H54 (cell line): Measurements from ENCODE around the gene TMEM258.

Experiments
- DNase-seq: peaks from one replicate; pipeline ENCODE4 v3.0.0; 2011; ENCODE audit warnings: low spot score, mixed read lengths; ENCODE audit not compliant: insufficient read length
- FAIRE-seq: peaks from 3 replicates; lab custom pipeline; 2011; peaks lifted over from hg19 to GRCh38; lab: Jason Lieb, UNC
- POLR2A ChIP-seq: IDR thresholded peaks from 2 replicates; pipeline ENCODE4 v1.6.1; 2011; ENCODE audit warnings: low read depth, mild to moderate bottlenecking, low read length

The TMEM258 gene

GRCh38 chr11:61830237-61831105, 38.1 kb upstream of the TMEM258 start:
- no peak for FAIRE-seq
- no peak for TF ChIP-seq POLR2A
- no peak for DNase-seq

DNA sequence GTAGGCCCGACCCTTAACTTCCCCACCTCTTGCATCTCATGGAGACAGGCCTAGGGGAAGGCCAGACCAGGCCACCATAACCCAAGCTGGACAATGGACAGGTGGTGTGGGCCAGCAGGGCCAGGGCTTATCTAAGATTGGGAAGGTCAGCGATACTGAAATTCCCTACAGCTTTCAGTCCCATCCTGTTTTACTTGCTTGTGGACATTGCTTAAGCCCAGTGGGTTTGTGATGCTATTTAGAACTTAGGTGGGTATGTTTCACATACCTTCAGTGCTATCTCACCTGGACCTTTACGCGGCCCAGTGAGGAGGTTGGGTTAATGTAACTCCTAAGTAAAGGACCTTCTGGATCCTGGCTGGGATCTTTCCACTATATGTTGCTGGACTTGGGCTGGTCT, 37.4 kb upstream of the TMEM258 start:
- FAIRE-seq (no peak), DNase-seq (no peak)
- no peak for TF ChIP-seq POLR2A

- DNase-seq = no peak
- no peak for FAIRE-seq
- 0 out of 2 replicates have a peak, but pooled peaks have one; percentile 11 for TF ChIP-seq POLR2A
Observed at GRCh38 chr11:61828629-61829407, 36.4 kb upstream of the TMEM258 start.

- DNase-seq (no peak), FAIRE-seq (no peak)
- no peak for TF ChIP-seq POLR2A
Observed at GRCh38 chr11:61828379-61828628, 35.9 kb upstream of the TMEM258 start.

GRCh38 chr11:61827571-61828378, 35.4 kb upstream of the TMEM258 start, which contains the start of gene FADS2:
Gene FADS2 (plus strand): TSS chr11:61828300. CDS start chr11:61828391, 91 bp downstream.
- DNase-seq (no peak), FAIRE-seq (no peak)
- TF ChIP-seq POLR2A = peak; percentile 90

GRCh38 chr11:61826930-61827570, 34.7 kb upstream of the TMEM258 start:
- DNase-seq (no peak), FAIRE-seq (no peak)
- no peak for TF ChIP-seq POLR2A

DNA sequence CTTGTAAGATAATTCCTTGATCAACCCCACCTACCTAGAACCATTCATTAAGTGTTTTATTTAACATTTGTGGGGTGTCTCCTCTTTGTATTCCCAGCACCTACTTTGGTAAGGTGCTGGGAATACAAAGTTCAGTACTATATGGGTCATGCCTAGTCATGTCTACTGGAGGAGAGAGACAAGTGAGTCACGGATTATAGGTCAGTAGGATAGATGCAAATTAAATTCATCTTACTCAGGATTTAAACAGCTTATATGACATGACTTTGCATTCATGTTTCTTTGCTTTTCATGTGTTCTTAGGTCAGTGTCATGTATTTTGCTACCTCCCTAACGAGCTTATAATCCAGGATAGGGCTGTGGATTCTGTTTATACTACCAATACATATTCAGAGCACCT, 27.8 kb upstream of the TMEM258 start:
- FAIRE-seq (peak; percentile 71), DNase-seq (peak; percentile 91)
- no peak for TF ChIP-seq POLR2A

DNA sequence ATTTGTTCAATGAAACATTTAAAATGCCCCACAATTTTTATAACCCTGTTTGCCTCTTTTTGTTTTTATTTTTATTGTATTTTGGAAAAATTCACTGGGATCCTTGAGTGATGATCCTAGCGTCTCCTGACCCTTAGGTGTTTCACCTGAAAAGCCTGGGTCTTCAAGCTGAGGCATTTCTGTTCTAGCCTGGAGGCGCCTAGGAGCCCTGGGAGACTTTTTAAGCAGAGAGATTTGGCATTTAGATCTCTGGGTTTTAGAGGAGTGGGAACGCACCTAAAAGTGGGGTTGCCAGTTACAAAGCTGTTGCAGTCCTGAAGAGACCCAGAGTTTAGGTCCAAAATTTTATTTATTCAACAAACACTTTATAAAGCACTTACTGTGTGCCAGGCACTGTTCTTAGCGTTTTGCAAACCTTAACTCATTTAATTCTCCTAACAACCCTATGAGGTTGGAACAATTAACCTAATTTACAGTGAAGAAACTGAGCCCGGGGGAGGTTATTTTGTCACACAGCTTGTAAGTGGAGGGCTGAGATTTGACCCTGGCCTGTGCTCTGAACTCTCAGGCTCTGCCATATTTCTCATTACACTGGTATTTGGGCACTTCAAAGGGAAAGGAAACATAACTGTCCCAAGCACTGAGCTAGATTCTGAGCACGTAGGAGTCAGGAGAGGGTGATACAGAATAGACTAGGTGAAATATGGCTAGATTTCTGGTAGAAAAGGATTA, 25.2 kb upstream of the TMEM258 start:
- TF ChIP-seq POLR2A = no peak
- no peak for DNase-seq
- no peak for FAIRE-seq

DNA sequence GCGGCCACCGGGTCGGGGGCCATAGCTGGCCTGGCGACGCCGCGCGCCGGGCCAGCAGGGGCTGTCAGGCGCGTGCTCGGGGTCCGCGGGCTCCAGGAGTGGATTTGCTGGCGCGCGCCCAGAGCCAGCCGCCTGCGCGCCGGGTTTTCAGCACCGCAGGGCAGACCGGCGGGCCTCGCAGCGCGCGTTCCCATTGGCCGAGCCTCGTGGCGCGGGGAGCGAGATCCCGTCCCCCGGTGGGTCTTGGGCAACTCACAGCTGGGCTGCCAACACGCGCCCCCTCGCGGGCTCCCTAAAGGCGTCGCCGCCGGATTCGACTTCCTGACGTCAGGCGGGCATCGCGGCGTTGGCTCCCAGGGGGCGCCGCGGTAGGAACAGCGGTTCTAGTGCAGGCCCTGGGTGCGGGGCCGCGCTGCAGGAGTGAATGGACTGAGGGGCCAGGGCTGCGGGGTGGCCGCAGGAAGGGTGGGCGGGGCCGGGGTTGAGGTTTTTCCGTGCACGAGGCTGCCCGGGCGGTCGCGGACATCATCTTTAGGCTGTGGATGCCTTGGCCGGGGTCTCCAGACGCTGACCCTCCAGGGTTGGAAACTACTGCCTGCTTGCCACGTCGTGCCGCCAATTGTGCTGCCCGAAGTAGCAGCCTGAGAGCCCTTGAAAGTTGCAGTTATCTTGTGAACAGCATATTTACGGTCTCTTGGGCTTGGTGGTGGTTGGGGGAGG, 24.5 kb upstream of the TMEM258 start, which contains the start of gene FADS1:
TSS of gene FADS1 (minus strand) at position 268 of the 720 bp plus-strand sequence. CDS start at position 194, 74 bp downstream.
- FAIRE-seq = no peak

DNA sequence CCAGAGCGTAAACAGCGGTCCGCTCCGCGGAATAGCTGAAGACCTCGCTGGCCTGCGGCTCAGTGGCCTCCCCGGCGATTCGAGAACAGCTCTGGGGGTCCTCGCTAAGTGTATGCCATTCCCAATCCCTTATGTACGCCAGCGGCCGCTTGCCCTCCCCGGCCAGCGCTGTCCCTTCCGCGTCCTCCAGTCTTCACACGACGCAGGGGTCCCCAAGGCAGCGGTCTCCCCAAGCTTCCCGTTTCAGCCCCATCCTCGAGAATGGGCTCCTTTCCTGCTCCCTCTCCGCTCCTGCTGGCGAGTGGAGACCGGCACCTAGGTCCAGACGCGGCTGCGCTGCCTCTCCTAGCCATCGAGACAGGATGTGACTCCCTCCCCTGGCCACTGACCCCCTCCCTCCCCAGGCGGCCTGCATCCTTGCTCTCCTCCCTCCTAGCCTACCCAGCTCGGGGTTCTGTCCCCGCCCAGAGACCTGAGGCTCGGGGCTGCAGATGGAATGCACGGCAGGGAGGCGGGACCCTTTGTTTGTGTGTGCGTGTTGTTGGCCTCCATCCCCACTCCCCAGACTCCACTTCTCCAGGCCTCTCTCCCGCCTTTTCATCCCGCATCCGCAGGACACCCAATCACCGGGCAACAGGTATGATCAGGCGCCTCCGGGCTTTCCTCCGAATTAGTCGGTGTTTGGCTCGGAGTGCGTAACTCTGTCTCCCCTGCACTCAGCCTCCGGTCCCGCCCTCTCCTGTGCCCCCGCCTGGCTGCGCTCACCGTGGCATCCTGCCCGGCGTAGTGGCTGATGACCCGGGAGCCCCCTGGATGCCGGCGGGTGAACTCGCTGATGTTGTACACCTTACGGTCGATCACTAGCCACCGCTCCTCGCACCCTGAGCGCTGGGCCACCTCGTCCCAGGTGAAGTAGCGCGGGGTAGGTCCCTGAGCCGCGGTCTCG, 23.7 kb upstream of the TMEM258 start:
- DNase-seq (peak; percentile 85), FAIRE-seq (no peak)
- peak; percentile 78 for TF ChIP-seq POLR2A

More for the DNA sequence above, 24.5 kb upstream of the TMEM258 start, which contains the start of gene FADS1:
- TF ChIP-seq POLR2A = peak; percentile 64
- DNase-seq = peak; percentile 95
